ENCODE results near the gene TLR9.

DNA sequence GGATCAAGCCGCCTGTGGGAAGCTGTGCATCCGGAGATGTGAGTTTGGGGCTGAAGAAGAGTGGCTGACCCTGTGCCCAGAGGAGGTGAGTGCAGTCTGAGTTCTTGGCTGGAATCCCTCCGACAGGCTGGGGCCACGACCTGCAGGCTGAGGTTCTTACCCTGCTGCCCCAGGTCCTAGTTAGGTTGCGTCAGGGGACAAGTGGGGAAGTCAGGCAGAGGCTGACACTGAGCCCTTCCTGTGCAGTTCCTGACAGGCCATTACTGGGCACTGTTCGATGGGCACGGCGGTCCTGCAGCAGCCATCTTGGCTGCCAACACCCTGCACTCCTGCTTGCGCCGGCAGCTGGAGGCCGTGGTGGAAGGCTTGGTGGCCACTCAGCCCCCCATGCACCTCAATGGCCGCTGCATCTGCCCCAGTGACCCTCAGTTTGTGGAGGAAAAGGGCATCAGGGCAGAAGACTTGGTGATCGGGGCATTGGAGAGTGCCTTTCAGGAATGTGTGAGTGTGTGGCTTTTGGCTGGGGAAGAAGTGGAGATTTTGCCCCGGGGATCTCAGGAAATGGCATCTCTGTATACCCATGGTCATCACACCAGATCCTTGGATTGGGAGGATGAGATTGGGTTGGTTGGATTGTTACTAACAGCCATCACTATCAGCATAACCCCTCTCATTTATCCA, 21.4 kb upstream of the TLR9 start:
- TF ChIP-seq, protein P1, sequence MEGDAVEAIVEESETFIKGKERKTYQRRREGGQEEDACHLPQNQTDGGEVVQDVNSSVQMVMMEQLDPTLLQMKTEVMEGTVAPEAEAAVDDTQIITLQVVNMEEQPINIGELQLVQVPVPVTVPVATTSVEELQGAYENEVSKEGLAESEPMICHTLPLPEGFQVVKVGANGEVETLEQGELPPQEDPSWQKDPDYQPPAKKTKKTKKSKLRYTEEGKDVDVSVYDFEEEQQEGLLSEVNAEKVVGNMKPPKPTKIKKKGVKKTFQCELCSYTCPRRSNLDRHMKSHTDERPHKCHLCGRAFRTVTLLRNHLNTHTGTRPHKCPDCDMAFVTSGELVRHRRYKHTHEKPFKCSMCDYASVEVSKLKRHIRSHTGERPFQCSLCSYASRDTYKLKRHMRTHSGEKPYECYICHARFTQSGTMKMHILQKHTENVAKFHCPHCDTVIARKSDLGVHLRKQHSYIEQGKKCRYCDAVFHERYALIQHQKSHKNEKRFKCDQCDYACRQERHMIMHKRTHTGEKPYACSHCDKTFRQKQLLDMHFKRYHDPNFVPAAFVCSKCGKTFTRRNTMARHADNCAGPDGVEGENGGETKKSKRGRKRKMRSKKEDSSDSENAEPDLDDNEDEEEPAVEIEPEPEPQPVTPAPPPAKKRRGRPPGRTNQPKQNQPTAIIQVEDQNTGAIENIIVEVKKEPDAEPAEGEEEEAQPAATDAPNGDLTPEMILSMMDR (IDR thresholded peaks at IDR 0.05), result no peak
- TF ChIP-seq POLR2A (IDR thresholded peaks at IDR 0.05), result no peak

All from uterus (tissue), 2 donors.